GM18951 (cell line): Measurements from ENCODE around the gene KCNK13.
"Not testable (repeated sequence)": the region's sequence is repeated elsewhere in the genome, so short reads cannot be mapped to it uniquely, and the experiment has no call there.

ENCODE experiments used
- POLR2A ChIP-seq: IDR thresholded peaks from 4 replicates; pipeline ENCODE4 v1.6.1; 2011; ENCODE audit warnings: mild to moderate bottlenecking; ENCODE audit not compliant: insufficient read length, insufficient read depth; ENCODE audit errors: extremely low read depth
- in situ Hi-C: fragments of 300-500 bp; cut with MboI; formaldehyde crosslinking; loops from one replicate; pipeline ENCODE4 v1.12.0; 2022; ENCODE audit warnings: low sequenced_read_pairs, mixed read lengths, inconsistent platforms; ENCODE audit not compliant: unreplicated experiment

KCNK13 gene

GRCh38 chr14:90228478-90228877 is 166.7 kb downstream of the KCNK13 start:
- in situ Hi-C loops: no loop called here
- TF ChIP-seq POLR2A: no peak

- in situ Hi-C loops: not testable (repeated sequence)
Measured at GRCh38 chr14:90229942-90230341, 168.1 kb downstream of the KCNK13 start.
